Kidney epithelial cell (primary cell): ENCODE measurements around the gene NARF. TPM values are rescaled to one million over a fixed set of nuclear protein-coding genes. Genes with fewer than 3 reads are reported as not detected.

Experiments
- DNase-seq: peaks from one replicate; pipeline ENCODE4 v3.0.0-alpha.2; 2010; ENCODE audit warnings: low read depth
- H3K27me3 ChIP-seq: 2 replicates; pipeline ENCODE4 v1.6.0; 2011; ENCODE audit warnings: low read length; ENCODE audit not compliant: control insufficient read depth, insufficient read depth
- H3K36me3 ChIP-seq: 2 replicates; pipeline ENCODE4 v1.5.1; 2011; ENCODE audit warnings: low read length; ENCODE audit not compliant: control insufficient read depth, insufficient read depth
- H3K4me3 ChIP-seq: 2 replicates; pipeline ENCODE4 v1.5.1; 2011; ENCODE audit warnings: low read depth, mild to moderate bottlenecking, control low read depth, low read length
- total RNA-seq: library from RNA; depleted of rRNA; stranded (reverse); fragments of >200 nt; gene quantifications from 2 replicates; pipeline ENCODE4 v1.2.3, GENCODE V29; 2015
- TF ChIP-seq, protein P1 (sequence below): IDR thresholded peaks from 2 replicates; pipeline ENCODE4 v1.5.1; 2011; ENCODE audit warnings: mild to moderate bottlenecking, moderate library complexity, low read length, control low read depth, inconsistent platforms; ENCODE audit not compliant: insufficient read depth, poor library complexity, severe bottlenecking

The NARF gene
- total RNA-seq, 1 donor from 2014 or later, result 59.9 TPM

DNA sequence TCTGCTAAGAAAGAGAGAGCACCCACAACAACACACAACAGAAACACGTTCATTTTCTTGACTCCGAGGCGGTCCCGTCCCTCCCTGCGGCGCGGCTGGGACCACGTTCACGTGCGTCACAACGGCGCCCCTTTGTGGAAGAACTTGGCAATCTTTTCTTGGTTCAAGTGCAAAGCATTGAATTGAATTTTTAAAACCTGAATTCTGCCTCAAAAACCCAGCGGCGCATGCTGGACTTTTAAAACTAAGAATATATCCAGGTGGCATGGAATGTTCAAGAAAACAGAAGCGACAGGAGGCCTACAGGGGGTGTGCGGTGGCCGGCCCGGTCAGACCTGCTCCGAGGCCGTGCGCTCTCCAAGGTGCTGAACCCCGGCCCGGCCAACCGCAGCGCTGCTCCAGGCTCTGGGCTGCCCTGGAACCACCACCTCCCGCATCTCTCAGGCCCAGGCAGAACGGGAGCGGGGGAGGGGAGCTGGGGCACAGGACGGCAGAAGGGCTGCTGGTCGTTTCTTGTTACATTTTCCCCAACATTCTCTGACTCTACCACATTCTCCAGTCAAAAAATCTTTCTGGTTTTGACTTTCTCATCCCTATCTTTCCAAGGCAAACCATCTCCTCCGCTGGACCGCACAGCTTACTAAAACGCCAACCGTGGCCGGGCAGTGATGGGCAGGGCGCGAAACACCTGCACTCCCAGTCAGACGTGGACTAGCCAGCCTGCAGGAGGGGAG lies 43.8 kb upstream of the NARF start:
- no peaks in the 10 kb centered on the region for H3K36me3 ChIP-seq
- TF ChIP-seq, protein P1, sequence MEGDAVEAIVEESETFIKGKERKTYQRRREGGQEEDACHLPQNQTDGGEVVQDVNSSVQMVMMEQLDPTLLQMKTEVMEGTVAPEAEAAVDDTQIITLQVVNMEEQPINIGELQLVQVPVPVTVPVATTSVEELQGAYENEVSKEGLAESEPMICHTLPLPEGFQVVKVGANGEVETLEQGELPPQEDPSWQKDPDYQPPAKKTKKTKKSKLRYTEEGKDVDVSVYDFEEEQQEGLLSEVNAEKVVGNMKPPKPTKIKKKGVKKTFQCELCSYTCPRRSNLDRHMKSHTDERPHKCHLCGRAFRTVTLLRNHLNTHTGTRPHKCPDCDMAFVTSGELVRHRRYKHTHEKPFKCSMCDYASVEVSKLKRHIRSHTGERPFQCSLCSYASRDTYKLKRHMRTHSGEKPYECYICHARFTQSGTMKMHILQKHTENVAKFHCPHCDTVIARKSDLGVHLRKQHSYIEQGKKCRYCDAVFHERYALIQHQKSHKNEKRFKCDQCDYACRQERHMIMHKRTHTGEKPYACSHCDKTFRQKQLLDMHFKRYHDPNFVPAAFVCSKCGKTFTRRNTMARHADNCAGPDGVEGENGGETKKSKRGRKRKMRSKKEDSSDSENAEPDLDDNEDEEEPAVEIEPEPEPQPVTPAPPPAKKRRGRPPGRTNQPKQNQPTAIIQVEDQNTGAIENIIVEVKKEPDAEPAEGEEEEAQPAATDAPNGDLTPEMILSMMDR, result peak; percentile 58
- H3K4me3 ChIP-seq, result no peak overlapping the region
- no peaks in the 10 kb centered on the region for H3K27me3 ChIP-seq
- no peak for DNase-seq

DNA sequence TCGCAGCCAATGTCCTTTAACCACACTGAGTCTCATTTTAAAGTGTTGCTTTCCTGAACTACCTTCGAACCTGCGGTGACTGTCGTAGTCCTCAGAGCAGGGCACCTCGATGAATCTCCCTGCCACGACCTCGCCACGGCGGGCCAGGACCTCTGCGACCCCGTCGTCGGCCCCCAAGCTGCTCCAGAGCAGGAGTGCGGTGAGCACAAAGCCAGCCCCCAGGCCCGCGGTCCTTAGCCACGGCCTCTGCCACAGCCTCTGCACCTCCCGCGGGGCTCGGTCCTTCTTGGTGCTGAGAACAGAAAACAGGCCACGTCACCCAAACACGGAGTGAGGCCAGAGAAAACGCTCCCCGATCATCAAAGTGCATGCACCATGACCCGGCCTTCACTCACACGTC lies 43.2 kb upstream of the NARF start:
- DNase-seq, result no peak
- no peaks in the 10 kb centered on the region for H3K36me3 ChIP-seq
- TF ChIP-seq, protein P1, result no peak
- no peak overlapping the region for H3K4me3 ChIP-seq
- no peaks in the 10 kb centered on the region for H3K27me3 ChIP-seq

DNA sequence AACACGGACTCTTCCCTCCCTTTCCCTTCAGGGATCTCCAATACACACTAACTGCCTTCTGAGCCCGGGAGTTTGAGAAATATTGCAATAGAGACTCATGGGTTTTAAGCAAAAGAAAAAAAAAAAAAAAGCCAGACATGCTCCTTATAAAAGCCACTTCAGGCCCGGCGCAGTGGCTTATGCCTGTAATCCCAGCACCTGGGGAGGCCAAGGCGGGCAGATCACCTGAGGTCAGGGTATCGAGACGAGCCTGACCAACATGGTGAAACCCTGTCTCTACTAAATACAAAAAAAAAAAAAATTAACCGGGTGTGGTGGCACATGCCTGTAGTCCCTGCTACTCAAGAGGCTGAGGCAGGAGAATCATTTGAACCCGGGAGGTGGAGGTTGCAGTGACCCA lies 42.8 kb upstream of the NARF start:
- H3K27me3 ChIP-seq, result no peaks in the 10 kb centered on the region
- TF ChIP-seq, protein P1, result no peak

DNA sequence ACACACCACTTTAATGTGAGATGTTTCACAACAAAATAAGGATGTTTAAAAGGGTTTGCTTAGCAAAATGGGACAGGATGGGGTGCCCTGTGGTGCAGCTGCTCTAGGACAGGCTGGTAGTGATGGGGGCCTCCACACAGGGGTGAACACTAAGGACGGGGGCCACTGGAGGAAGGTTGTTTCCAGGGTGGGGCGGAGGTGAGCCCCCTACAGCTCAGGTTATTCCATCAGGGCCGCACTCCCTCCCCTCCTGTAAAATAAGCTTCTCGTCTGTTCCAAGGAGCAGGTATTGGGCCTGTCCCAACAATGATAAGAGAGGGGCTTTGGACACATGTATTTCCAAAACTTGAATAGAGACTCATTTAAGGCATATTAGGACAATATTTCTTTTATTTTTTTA lies 42.3 kb upstream of the NARF start:
- H3K4me3 ChIP-seq, result no peak overlapping the region

More for the DNA sequence above, 42.8 kb upstream of the NARF start:
- H3K36me3 ChIP-seq, result no peaks in the 10 kb centered on the region
- DNase-seq, result no peak
- H3K4me3 ChIP-seq, result no peak overlapping the region

DNA sequence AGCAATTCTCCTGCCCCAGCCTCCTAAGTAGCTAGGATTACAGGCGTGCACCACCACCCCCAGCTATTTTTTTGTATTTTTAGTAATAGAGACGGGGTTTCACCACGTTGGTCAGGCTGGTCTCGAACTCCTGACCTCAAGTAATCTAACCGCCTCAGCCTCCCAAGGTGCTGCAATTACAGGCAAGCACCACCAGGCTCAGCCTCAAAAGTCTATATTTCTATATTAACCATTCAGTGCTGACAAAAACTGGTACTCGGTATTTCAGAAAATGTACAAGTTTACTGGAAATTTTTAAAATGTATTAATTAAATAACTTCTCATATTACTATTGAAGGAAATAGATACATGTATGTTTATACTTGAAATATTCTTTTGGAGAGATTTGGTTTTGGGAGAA lies 41.8 kb upstream of the NARF start:
- TF ChIP-seq, protein P1, result no peak
- no peaks in the 10 kb centered on the region for H3K27me3 ChIP-seq

More for the DNA sequence above, 42.3 kb upstream of the NARF start:
- Histone ChIP-seq H3K27me3 (no peaks in the 10 kb centered on the region), H3K36me3 (no peaks in the 10 kb centered on the region)
- TF ChIP-seq, protein P1, result no peak
- no peak for DNase-seq

More for the DNA sequence above, 41.8 kb upstream of the NARF start:
- no peaks in the 10 kb centered on the region for H3K36me3 ChIP-seq
- H3K4me3 ChIP-seq, result no peak overlapping the region
- DNase-seq, result no peak
